Measurements from ENCODE around the gene CTIF. TPM values are rescaled to one million over a fixed set of nuclear protein-coding genes. Genes with fewer than 3 reads are reported as not detected.
A peak's percentile ranks its signal among the peaks of the same experiment; 100 is the strongest.

The CTIF gene
- total RNA-seq, 1 donor from 2014 or later = 15.0 TPM

GRCh38 chr18:48619016-48619415 lies 80.2 kb downstream of the CTIF start:
- TF ChIP-seq CTCF (IDR thresholded peaks at IDR 0.05; ENCODE audit: insufficient read depth, low read length, severe bottlenecking) = no peak
- Histone ChIP-seq H3K4me3 (ENCODE audit: low read depth, low read length) (no peak overlapping the region), H3K36me3 (ENCODE audit: control insufficient read depth, insufficient read depth, low read length) (peaks cover 8% of the 10 kb centered on the region), H3K27me3 (ENCODE audit: control insufficient read depth, insufficient read depth, low read length) (no peaks in the 10 kb centered on the region)
- DNase-seq (ENCODE audit: low read depth) (no peak), FAIRE-seq (no peak)

- peaks cover 8% of the 10 kb centered on the region for H3K36me3 ChIP-seq (ENCODE audit: control insufficient read depth, insufficient read depth, low read length)
- TF ChIP-seq CTCF (IDR thresholded peaks at IDR 0.05; ENCODE audit: insufficient read depth, low read length, severe bottlenecking) = no peak
- no peak overlapping the region for H3K4me3 ChIP-seq (ENCODE audit: low read depth, low read length)
- FAIRE-seq (no peak), DNase-seq (ENCODE audit: low read depth) (no peak)
- no peaks in the 10 kb centered on the region for H3K27me3 ChIP-seq (ENCODE audit: control insufficient read depth, insufficient read depth, low read length)
These were observed 80.7 kb downstream of the CTIF start for GRCh38 chr18:48619501-48619900.

GRCh38 chr18:48620071-48620470 lies 81.2 kb downstream of the CTIF start:
- peaks cover 8% of the 10 kb centered on the region for H3K36me3 ChIP-seq (ENCODE audit: control insufficient read depth, insufficient read depth, low read length)
- no peak for TF ChIP-seq CTCF (IDR thresholded peaks at IDR 0.05; ENCODE audit: insufficient read depth, low read length, severe bottlenecking)
- DNase-seq (ENCODE audit: low read depth) = no peak
- peak; percentile 58 for FAIRE-seq
- H3K27me3 ChIP-seq (ENCODE audit: control insufficient read depth, insufficient read depth, low read length) = no peaks in the 10 kb centered on the region
- no peak overlapping the region for H3K4me3 ChIP-seq (ENCODE audit: low read depth, low read length)

GRCh38 chr18:48621240-48621639 lies 82.4 kb downstream of the CTIF start:
- no peak for TF ChIP-seq CTCF (IDR thresholded peaks at IDR 0.05; ENCODE audit: insufficient read depth, low read length, severe bottlenecking)
- FAIRE-seq (no peak), DNase-seq (ENCODE audit: low read depth) (peak; percentile 51)
- no peaks in the 10 kb centered on the region for H3K27me3 ChIP-seq (ENCODE audit: control insufficient read depth, insufficient read depth, low read length)
- peaks cover 8% of the 10 kb centered on the region for H3K36me3 ChIP-seq (ENCODE audit: control insufficient read depth, insufficient read depth, low read length)
- H3K4me3 ChIP-seq (ENCODE audit: low read depth, low read length) = no peak overlapping the region

GRCh38 chr18:48621815-48622555 lies 83.2 kb downstream of the CTIF start:
- no peaks in the 10 kb centered on the region for H3K27me3 ChIP-seq (ENCODE audit: control insufficient read depth, insufficient read depth, low read length)
- no peak overlapping the region for H3K4me3 ChIP-seq (ENCODE audit: low read depth, low read length)
- DNase-seq (ENCODE audit: low read depth) (peak; percentile 10), FAIRE-seq (no peak)
- no peak for TF ChIP-seq CTCF (IDR thresholded peaks at IDR 0.05; ENCODE audit: insufficient read depth, low read length, severe bottlenecking)
- H3K36me3 ChIP-seq (ENCODE audit: control insufficient read depth, insufficient read depth, low read length) = peaks cover 8% of the 10 kb centered on the region
